CD8-positive, alpha-beta memory T cell (primary cell): Measurements from ENCODE around the gene GBP1. TPM values are rescaled to one million over a fixed set of nuclear protein-coding genes. Genes with fewer than 3 reads are reported as not detected.

ENCODE experiments used
- CTCF ChIA-PET: fragments of 350-600 bp; sonication (Branson Sonifier 250); formaldehyde crosslinking; loops from one replicate; lab custom pipeline; 2021; ENCODE audit warnings: antibody characterized with exemption; lab: Charles Lee
- POLR2A ChIA-PET: fragments of 350-600 bp; sonication (Branson Sonifier 250); formaldehyde crosslinking; loops from one replicate; lab custom pipeline; 2021; ENCODE audit warnings: antibody characterized with exemption; lab: Charles Lee
- DNase-seq, 5 donors: peaks; one replicate each; pipeline versions ENCODE4 v3.0.0 to v3.0.0-alpha.2; 2020 to 2022; ENCODE audit warnings: mixed read lengths in 1 of 5
- H3K27ac ChIP-seq: one replicate; pipeline ENCODE4 v1.7.0; 2013; ENCODE audit warnings: low read depth, mild to moderate bottlenecking, low read length, moderate library complexity
- H3K27me3 ChIP-seq: 2 replicates; pipeline ENCODE4 v1.7.0; 2013; ENCODE audit warnings: low read length, mild to moderate bottlenecking; ENCODE audit not compliant: insufficient read depth, poor library complexity, severe bottlenecking
- H3K36me3 ChIP-seq: 2 replicates; pipeline ENCODE4 v1.7.0; 2013; ENCODE audit warnings: mild to moderate bottlenecking, low read length, moderate library complexity; ENCODE audit not compliant: insufficient read depth
- H3K4me1 ChIP-seq: 2 replicates; pipeline ENCODE4 v1.7.0; 2013; ENCODE audit warnings: mild to moderate bottlenecking, low read length, moderate library complexity; ENCODE audit not compliant: insufficient read depth
- H3K4me3 ChIP-seq: 2 replicates; pipeline ENCODE4 v1.7.0; 2013; ENCODE audit warnings: mild to moderate bottlenecking, low read length
- H3K9me3 ChIP-seq: 2 replicates; pipeline ENCODE4 v1.7.0; 2013; ENCODE audit warnings: mild to moderate bottlenecking, low read length
- H3K27ac Mint-ChIP-seq, 8 donors: one replicate each; pipeline ENCODE4 v1.8.0; 2020 to 2021; ENCODE audit warnings: mixed read lengths in 8 of 8, mild to moderate bottlenecking in 6 of 8, inconsistent platforms in 3 of 8, moderate library complexity in 3 of 8
- H3K27me3 Mint-ChIP-seq, 2 donors: one replicate each; pipeline ENCODE4 v1.8.0; 2020 to 2021; ENCODE audit warnings: mixed read lengths in 2 of 2, mild to moderate bottlenecking in 1 of 2, moderate library complexity in 1 of 2
- H3K36me3 Mint-ChIP-seq, 3 donors: one replicate each; pipeline ENCODE4 v1.8.0; 2020 to 2021; ENCODE audit warnings: mixed read lengths in 3 of 3, inconsistent platforms in 1 of 3, mild to moderate bottlenecking in 1 of 3
- H3K4me1 Mint-ChIP-seq, 3 donors: one replicate each; pipeline ENCODE4 v1.8.0; 2020 to 2021; ENCODE audit warnings: mixed read lengths in 3 of 3, inconsistent platforms in 1 of 3, mild to moderate bottlenecking in 1 of 3
- H3K4me3 Mint-ChIP-seq, 7 donors: one replicate each; pipeline ENCODE4 v1.8.0; 2020 to 2021; ENCODE audit warnings: mixed read lengths in 7 of 7, mild to moderate bottlenecking in 6 of 7, moderate library complexity in 4 of 7, inconsistent platforms in 2 of 7
- H3K9me3 Mint-ChIP-seq, 5 donors: one replicate each; pipeline ENCODE4 v1.8.0; 2020 to 2022; ENCODE audit warnings: mixed read lengths in 5 of 5, mild to moderate bottlenecking in 3 of 5, moderate library complexity in 2 of 5, inconsistent platforms in 1 of 5
- polyA plus RNA-seq: library from polyadenylated mRNA; unstranded; fragments of 300-500 nt; fragmentation: Illumina TruSeq; gene quantifications from one replicate; pipeline ENCODE4 v1.2.3, GENCODE V29; 2021
- total RNA-seq, 2 experiments: library from RNA; stranded (reverse); gene quantifications; one replicate each; pipeline ENCODE4 v1.2.3, GENCODE V29; 2021

Gene GBP1
- total and polyA plus RNA-seq, 3 experiments from 2014 or later, result 52.1 to 77.4 (median 53.0) TPM

- ChIA-PET POLR2A (no interaction called here), CTCF (interaction anchor here (1.6 kb wide), 1 partner anchor 13 kb away, joined by 3 read pairs; no protein-coding TSS in a partner anchor)
- H3K36me3 ChIP-seq, result peaks cover 58% of the 10 kb centered on the region
- DNase-seq, result no peak
- Mint-ChIP-seq H3K36me3 (peaks cover 34 to 89% (median 53%) of the 10 kb centered on the region in 3 donors), H3K4me3 (no peak overlapping the region), H3K4me1 (peaks cover 13 to 31% (median 19%) of the 10 kb centered on the region in 3 donors), H3K27ac (peak overlapping the region in 3 of 8 donors; percentile 10 to 43 (median 37)), H3K27me3 (no peaks in the 10 kb centered on the region), H3K9me3 (peaks cover 0 to 8% (median 2%) of the 10 kb centered on the region in 5 donors)
- H3K27me3 ChIP-seq, result no peaks in the 10 kb centered on the region
- no peaks in the 10 kb centered on the region for H3K9me3 ChIP-seq
- H3K4me1 ChIP-seq, result peaks cover 4% of the 10 kb centered on the region
- no peak overlapping the region for H3K4me3 ChIP-seq
- H3K27ac ChIP-seq, result no peak overlapping the region
These were observed 56.5 kb downstream of the GBP1 start for GRCh38 chr1:89008511-89008910.

GRCh38 chr1:89005286-89006151 lies 59.5 kb downstream of the GBP1 start:
- DNase-seq, result no peak
- Histone ChIP-seq H3K27ac (no peak overlapping the region), H3K36me3 (peaks cover 31% of the 10 kb centered on the region), H3K9me3 (no peaks in the 10 kb centered on the region), H3K4me1 (peaks cover 24% of the 10 kb centered on the region), H3K4me3 (no peak overlapping the region), H3K27me3 (no peaks in the 10 kb centered on the region)
- Mint-ChIP-seq H3K27ac (peak overlapping the region in 4 of 8 donors; percentile 47 to 93 (median 68)), H3K9me3 (peaks cover 0 to 22% (median 15%) of the 10 kb centered on the region in 5 donors), H3K4me1 (peaks cover 36 to 59% (median 45%) of the 10 kb centered on the region in 3 donors), H3K36me3 (peaks cover 37 to 72% (median 52%) of the 10 kb centered on the region in 3 donors), H3K27me3 (no peaks in the 10 kb centered on the region), H3K4me3 (peak overlapping the region in 1 of 7 donors; percentile 56)
- ChIA-PET POLR2A (no interaction called here), CTCF (interaction anchor here (0.7 to 2.0 kb wide), 2 partner anchors 8 to 353 kb away, joined by 4 to 6 read pairs; no protein-coding TSS in a partner anchor)

Other genes with a start within 250 kb of the GBP1 start
- gene GTF2B, start 173.6 kb downstream of the GBP1 start, total RNA-seq, result 10 to 100 TPM; 39.9 to 40.7 TPM
- 49.9 TPM for gene GTF2B, start 173.6 kb downstream of the GBP1 start, polyA plus RNA-seq
- 10 to 100 TPM; 56.1 to 62.0 TPM for gene KYAT3, start 72.6 kb downstream of the GBP1 start, total RNA-seq
- gene KYAT3, start 72.6 kb downstream of the GBP1 start, polyA plus RNA-seq, result 25.9 TPM
- gene RBMXL1, start 72.6 kb downstream of the GBP1 start, total RNA-seq, result 10 to 100 TPM; 25.6 to 27.0 TPM
- 10.2 TPM for gene RBMXL1, start 72.6 kb downstream of the GBP1 start, polyA plus RNA-seq
- 10 to 100 TPM in 1 of 2 experiments, 1 to 10 TPM in 1; 8.4 to 12.1 TPM for gene GBP3, start 42.3 kb downstream of the GBP1 start, total RNA-seq
- 16.8 TPM for gene GBP3, start 42.3 kb downstream of the GBP1 start, polyA plus RNA-seq
- gene GBP2, start 60.9 kb upstream of the GBP1 start, total RNA-seq, result 100 to 1,000 TPM; 155 to 165 TPM
- 148 TPM for gene GBP2, start 60.9 kb upstream of the GBP1 start, polyA plus RNA-seq
- gene GBP7, start 110.8 kb upstream of the GBP1 start, total RNA-seq, result under 1 TPM; 0.09 to 0.13 TPM
- not detected for gene GBP7, start 110.8 kb upstream of the GBP1 start, polyA plus RNA-seq
- 10 to 100 TPM; 24.2 to 26.6 TPM for gene GBP4, start 133.7 kb upstream of the GBP1 start, total RNA-seq
- 48.3 TPM for gene GBP4, start 133.7 kb upstream of the GBP1 start, polyA plus RNA-seq
- 10 to 100 TPM; 67.2 to 74.5 TPM for gene GBP5, start 207.7 kb upstream of the GBP1 start, total RNA-seq
- 180 TPM for gene GBP5, start 207.7 kb upstream of the GBP1 start, polyA plus RNA-seq